GM12878 (cell line): ENCODE results near the gene COL18A1. TPM values are rescaled to one million over a fixed set of nuclear protein-coding genes. Genes with fewer than 3 reads are reported as not detected.
A peak's percentile ranks its signal among the peaks of the same experiment; 100 is the strongest.

Experiments
- ATAC-seq: fragments of 200-7000 bp; cut with Tn5 transposase; 3 replicates; pipeline ENCODE4 v1.9.1; 2020; ENCODE audit warnings: mild to moderate bottlenecking, moderate library complexity
- BruUV-seq: library from RNA; stranded (reverse); fragments of 400-500 nt; replicated peaks from 2 replicates; lab custom pipeline; 2021; lab: Mats Ljungman, UMichigan
- CTCF ChIA-PET: fragments of 300-600 bp; sonication (Branson Sonifier 250); formaldehyde crosslinking; extraction: SDS; loops from one replicate; lab custom pipeline; 2021; ENCODE audit warnings: inconsistent platforms; lab: Yijun Ruan, JAX
- POLR2A ChIA-PET: fragments of 350-600 bp; formaldehyde crosslinking; extraction: SDS; loops from one replicate; lab custom pipeline; 2021; ENCODE audit warnings: inconsistent platforms; lab: Charles Lee
- RAD21 ChIA-PET: fragments of 300-600 bp; sonication (Branson Sonifier 250); formaldehyde crosslinking; loops from one replicate; lab custom pipeline; 2023; ENCODE audit warnings: antibody characterized with exemption; ENCODE audit not compliant: unreplicated experiment; lab: Charles Lee
- SMC1A ChIA-PET: fragments of 300-600 bp; sonication (Branson Sonifier 250); formaldehyde crosslinking; loops from one replicate; lab custom pipeline; 2023; ENCODE audit not compliant: unreplicated experiment, uncharacterized antibody; lab: Charles Lee
- DNase-seq: peaks from one replicate; pipeline ENCODE4 v3.0.0-alpha.2; 2011; ENCODE audit warnings: low read depth, low spot score
- FAIRE-seq: peaks from 3 replicates; lab custom pipeline; 2011; peaks lifted over from hg19 to GRCh38; lab: Jason Lieb, UNC
- H2AFZ ChIP-seq: 2 replicates; pipeline ENCODE4 v1.6.0; 2011; ENCODE audit warnings: low read depth, low read length, control low read depth; ENCODE audit not compliant: control insufficient read depth
- H3K27ac ChIP-seq: 2 replicates; pipeline ENCODE4 v1.5.1; 2011; ENCODE audit warnings: control low read depth; ENCODE audit not compliant: control insufficient read depth, insufficient read depth
- H3K27me3 ChIP-seq, 2 experiments: replicated peaks in 1 of 2; 2 replicates each; pipeline versions ENCODE4 v1.6.0 to v1.6.1; 2011; ENCODE audit warnings: low read length in 1 of 2; ENCODE audit not compliant: control insufficient read depth in 2 of 2, insufficient read depth in 2 of 2
- H3K36me3 ChIP-seq, 2 experiments: 2 replicates each; pipeline ENCODE4 v1.5.1; 2011; ENCODE audit warnings: low read length in 1 of 2; ENCODE audit not compliant: control insufficient read depth in 2 of 2, insufficient read depth in 2 of 2
- H3K4me1 ChIP-seq: 2 replicates; pipeline ENCODE4 v1.6.1; 2011; ENCODE audit warnings: mild to moderate bottlenecking, low read length, moderate library complexity, mixed read lengths; ENCODE audit not compliant: control insufficient read depth, insufficient read depth
- H3K4me2 ChIP-seq: 2 replicates; pipeline ENCODE4 v1.6.0; 2011; ENCODE audit warnings: control low read depth; ENCODE audit not compliant: control insufficient read depth, insufficient read depth
- H3K4me3 ChIP-seq: fragments of 200-600 bp; sonication (generic); 2 replicates; pipeline ENCODE4 v1.5.1; 2016
- H3K79me2 ChIP-seq: 2 replicates; pipeline ENCODE4 v1.6.0; 2011; ENCODE audit warnings: low read length; ENCODE audit not compliant: control insufficient read depth, insufficient read depth
- H3K9ac ChIP-seq: 2 replicates; pipeline ENCODE4 v1.8.0; 2011; ENCODE audit warnings: low read length, control low read depth, mixed read lengths; ENCODE audit not compliant: control insufficient read depth, insufficient read depth
- H3K9me3 ChIP-seq: replicated peaks from 3 replicates; pipeline ENCODE4 v1.5.1; 2011; ENCODE audit warnings: mild to moderate bottlenecking, low read length; ENCODE audit not compliant: control insufficient read depth, insufficient read depth
- H4K20me1 ChIP-seq: 2 replicates; pipeline ENCODE4 v1.6.0; 2011; ENCODE audit not compliant: control insufficient read depth, insufficient read depth
- EZH2 ChIP-seq: IDR thresholded peaks from 2 replicates; pipeline ENCODE4 v1.6.1; 2012; ENCODE audit warnings: low read depth, mild to moderate bottlenecking, control low read depth, inconsistent platforms, low read length, borderline replicate concordance; ENCODE audit not compliant: control insufficient read depth
- IKZF1 ChIP-seq: fragments of 450-650 bp; conservative IDR thresholded peaks from 2 replicates; pipeline ENCODE4 v1.6.1; 2017; ENCODE audit warnings: antibody characterized with exemption, mild to moderate bottlenecking
- POU2F2 ChIP-seq: IDR thresholded peaks from 3 replicates; pipeline ENCODE4 v1.6.1; 2011; ENCODE audit warnings: low read depth, mild to moderate bottlenecking, low read length, borderline replicate concordance
- STAT3 ChIP-seq: IDR thresholded peaks from 2 replicates; pipeline ENCODE4 v1.6.1; 2011; ENCODE audit warnings: low read depth, low read length, improper control_type of control experiment
- TCF12 ChIP-seq: IDR thresholded peaks from 2 replicates; pipeline ENCODE4 v1.6.1; 2011; ENCODE audit warnings: low read depth, mild to moderate bottlenecking, low read length
- ZBTB4 ChIP-seq: fragments of 450-650 bp; formaldehyde crosslinking; IDR thresholded peaks from 2 replicates; pipeline ENCODE4 v1.4.0; 2022; ENCODE audit warnings: mild to moderate bottlenecking, moderate library complexity
- WGBS: methylation state at CpG from one replicate; pipeline ENCODE4 v1.1.6; 2016; ENCODE audit warnings: low lambda C conversion rate; ENCODE audit not compliant: insufficient replicate concordance, insufficient coverage; ENCODE audit errors: missing lambda C conversion rate; 5-methylcytosine and 5-hydroxymethylcytosine counted together
- in situ Hi-C: fragments of 300-500 bp; cut with MboI; formaldehyde crosslinking; loops from 9 replicates; pipeline ENCODE4 v1.14.3; 2018; ENCODE audit warnings: mixed read lengths
- intact Hi-C: fragments of 100-400 bp; cut with micrococcal nuclease; formaldehyde crosslinking; loops from one replicate; pipeline ENCODE4 v1.14.2; 2022; ENCODE audit not compliant: unreplicated experiment
- polyA plus RNA-seq, 11 experiments: library from polyadenylated mRNA; depleted of rRNA in 4 of 11; unstranded in 6 of 11; stranded (reverse) in 5 of 11; fragments of >200 nt; fragmentation: Nextera tagmentation in 4 of 11; fragmentation: Illumina TruSeq in 1 of 11; extraction: Ambion mirVana in 4 of 11; extraction: Trizol in 1 of 11; gene quantifications; 1 replicate in 1 of 11; 2 replicates in 10 of 11; pipeline versions ENCODE4 v1.2.1 to v1.2.3, GENCODE V29; 2011 to 2016; ENCODE audit warnings: inconsistent platforms in 2 of 11, missing spikeins in 2 of 11, low read depth in 1 of 11
- total RNA-seq, 4 experiments: library from RNA; depleted of rRNA in 3 of 4; stranded (reverse); fragments of >200 nt in 3 of 4; fragmentation: Illumina TruSeq in 1 of 4; extraction: Trizol in 1 of 4; gene quantifications; 2 replicates each; pipeline versions ENCODE4 v1.2.1 to v1.2.3, GENCODE V29; 2013 to 2021
- TF ChIP-seq, protein P1 (sequence below): IDR thresholded peaks from 2 replicates; pipeline ENCODE4 v1.6.1; 2011; ENCODE audit warnings: low read depth, mild to moderate bottlenecking, low read length, moderate library complexity, borderline replicate concordance; ENCODE audit errors: extremely low read depth

COL18A1 gene
- total and polyA plus RNA-seq, 10 of the 15 experiments (the other 5 are each of a cell fraction or from before 2014, with no cell fraction given) = under 0.01 to 0.49 (median 0.09) TPM; not detected in 3

GRCh38 chr21:45464309-45464708 lies 59.3 kb downstream of the COL18A1 start:
- intact Hi-C loops = no loop called here
- Histone ChIP-seq H3K9me3 (no peaks in the 10 kb centered on the region; the same call in 2 of the 3 replicates), H4K20me1 (no peaks in the 10 kb centered on the region), H3K9ac (no peak overlapping the region), H3K4me1 (no peaks in the 10 kb centered on the region), H3K4me3 (no peak overlapping the region), H3K27ac (no peak overlapping the region), H3K79me2 (no peaks in the 10 kb centered on the region), H3K36me3 (no peaks in the 10 kb centered on the region), H3K27me3 (no peaks in the 10 kb centered on the region)
- CTCF ChIA-PET = no interaction called here
- no TSS peak for BruUV-seq
- no peak for DNase-seq
- SMC1A ChIA-PET = no interaction called here
- 2% methylated on average over 5 of the region's 5 CpGs for WGBS
- RAD21 ChIA-PET = interaction anchor here (0.5 kb wide), 1 partner anchor 325 kb away, joined by 3 read pairs; no protein-coding TSS in a partner anchor
- TF ChIP-seq IKZF1 (no peak), STAT3 (no peak), TCF12 (0 out of 2 replicates have a peak, but pooled peaks have one; percentile 11), EZH2 (no peak), ZBTB4 (CRISPR knock-in tag) (no peak), POU2F2 (peak; percentile 47; the same call in 1 of the 3 replicates)
- TF ChIP-seq, protein P1, sequence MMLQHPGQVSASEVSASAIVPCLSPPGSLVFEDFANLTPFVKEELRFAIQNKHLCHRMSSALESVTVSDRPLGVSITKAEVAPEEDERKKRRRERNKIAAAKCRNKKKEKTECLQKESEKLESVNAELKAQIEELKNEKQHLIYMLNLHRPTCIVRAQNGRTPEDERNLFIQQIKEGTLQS = no peak
- TF ChIP-seq, all 136 proteins: peak for 2
- peak; percentile 56 for ATAC-seq
- POLR2A ChIA-PET = no interaction called here
- Histone ChIP-seq H2AFZ (no peak overlapping the region), H3K4me2 (no peak overlapping the region)
- FAIRE-seq = no peak
- in situ Hi-C loops = loop anchor here (25.0 kb wide), 1 partner anchor 348 kb away; no protein-coding TSS in a partner anchor
